ENCODE measurements around the gene GNMT.
"Not testable (repeated sequence)": the region's sequence is repeated elsewhere in the genome, so short reads cannot be mapped to it uniquely, and the experiment has no call there.

Gene GNMT

DNA sequence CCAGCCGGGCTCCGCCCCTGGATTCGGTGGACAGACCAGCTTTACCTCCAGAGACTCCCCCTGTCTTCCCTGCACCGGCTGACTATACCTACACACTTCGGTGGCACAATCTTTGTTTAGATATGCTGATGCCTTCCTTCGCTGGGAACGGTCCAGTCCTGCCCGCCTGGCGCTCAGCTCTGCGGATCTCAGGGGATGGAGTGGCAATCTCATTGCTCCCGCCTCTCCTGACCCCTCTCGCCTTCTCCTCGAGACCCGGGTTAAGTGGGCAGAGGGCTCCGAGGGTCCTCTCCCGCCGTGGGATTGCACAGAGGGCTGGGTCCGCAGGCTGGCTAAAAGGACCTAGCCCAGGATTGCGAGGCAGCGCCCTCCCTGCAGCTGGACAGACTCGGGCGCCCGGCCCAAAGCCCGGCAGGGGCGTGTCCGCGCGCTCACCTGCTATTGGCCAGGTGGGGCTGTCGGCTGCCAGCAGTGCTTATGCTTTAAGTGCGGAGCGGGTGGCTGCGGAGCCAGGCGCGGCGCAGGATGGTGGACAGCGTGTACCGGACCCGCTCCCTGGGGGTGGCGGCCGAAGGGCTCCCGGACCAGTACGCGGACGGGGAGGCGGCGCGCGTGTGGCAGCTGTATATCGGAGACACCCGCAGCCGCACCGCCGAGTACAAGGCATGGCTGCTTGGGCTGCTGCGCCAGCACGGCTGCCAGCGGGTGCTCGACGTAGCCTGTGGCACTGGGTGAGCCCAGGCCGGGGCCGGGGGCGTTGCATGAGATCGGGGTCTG, at the start of gene GNMT:
TSS of gene GNMT (plus strand) at position 512 of the 777 bp plus-strand sequence. CDS start at position 526, 14 bp downstream.
- no peak for DNase-seq

DNA sequence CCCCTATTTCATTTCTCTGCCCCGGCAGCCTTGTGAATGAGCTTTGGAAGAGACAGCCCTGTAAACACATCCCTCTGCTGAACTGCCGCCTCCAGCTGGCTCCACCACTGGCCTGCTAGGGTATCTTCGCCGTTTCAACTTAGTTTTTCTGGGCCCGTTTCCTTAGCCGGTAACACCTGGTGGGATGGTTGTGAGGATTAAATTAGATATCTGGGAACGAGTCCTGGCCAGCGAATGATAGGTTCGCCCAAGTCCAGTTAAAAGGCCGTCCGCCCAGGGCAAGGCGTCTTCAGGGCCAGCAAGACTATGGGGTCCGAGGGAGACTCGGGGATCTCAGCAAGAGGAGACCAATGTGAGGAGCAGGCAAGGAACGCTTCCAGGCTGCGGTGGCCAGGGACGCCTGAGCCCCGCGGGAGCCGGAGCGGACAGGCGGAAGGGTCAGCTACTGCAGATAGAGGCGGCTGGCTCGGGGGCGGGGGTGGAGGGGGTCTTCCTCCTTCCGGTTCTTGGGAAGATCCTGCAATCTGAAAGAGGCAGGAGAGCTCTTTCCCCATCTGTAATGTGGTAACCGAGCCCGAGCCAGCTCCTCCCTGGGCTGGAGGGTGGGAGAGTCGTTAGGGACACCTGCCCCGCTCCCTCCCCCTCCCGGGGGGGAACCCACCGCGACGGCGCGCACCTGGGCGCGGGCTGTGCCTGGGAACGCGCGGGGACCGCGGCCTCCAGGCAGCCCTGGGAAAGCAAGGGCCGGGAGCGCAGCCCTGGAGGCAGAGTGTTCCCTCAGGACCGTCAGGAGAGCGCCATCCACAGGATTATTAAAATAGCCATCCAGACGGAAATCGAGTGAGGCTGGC, 49.2 kb upstream of the GNMT start:
- no peak for DNase-seq

DNA sequence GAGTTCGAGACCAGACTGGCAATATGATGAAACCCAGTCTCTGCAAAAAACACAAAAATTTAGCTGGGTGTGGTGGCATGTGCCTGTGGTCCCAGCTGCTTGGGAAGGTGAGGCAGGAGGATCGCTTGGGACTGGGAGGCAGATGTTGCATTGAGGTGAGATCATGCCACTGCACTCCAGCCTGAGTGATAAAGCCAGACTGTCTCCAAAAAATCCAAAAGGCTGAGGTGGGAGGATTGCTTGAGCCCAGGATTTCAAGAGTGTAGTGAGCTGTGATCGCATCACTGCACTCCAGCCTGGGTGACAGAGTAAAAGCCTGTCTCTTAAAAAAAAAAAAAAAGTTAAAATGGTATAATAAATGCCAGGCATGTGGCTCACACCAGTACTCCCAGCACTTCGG, 46.0 kb upstream of the GNMT start:
- no peak for DNase-seq

DNA sequence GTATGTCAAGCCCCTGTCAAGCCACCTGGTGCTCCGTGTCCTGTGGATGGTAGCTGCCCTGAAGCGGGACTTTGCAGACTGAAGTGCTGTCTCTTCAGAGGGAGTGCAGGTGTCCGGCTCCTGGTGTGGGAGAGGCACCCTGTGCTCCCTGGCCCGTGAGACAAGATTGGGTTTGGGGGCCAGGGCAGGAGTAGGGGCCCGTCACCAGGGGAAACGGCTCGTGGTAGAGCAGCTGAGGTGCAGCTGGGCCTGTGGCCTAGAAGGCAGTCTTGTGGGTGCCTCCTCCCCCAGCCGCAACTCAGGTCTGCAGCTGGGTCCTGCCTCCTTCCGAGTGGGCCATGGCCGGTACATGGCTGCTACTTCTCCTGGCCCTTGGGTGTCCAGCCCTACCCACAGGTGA, 44.8 kb upstream of the GNMT start, which contains the start of gene PTCRA:
TSS of gene PTCRA (plus strand) at position 322 of the 400 bp plus-strand sequence. CDS start at position 339, 17 bp downstream.
- DNase-seq: no peak

DNA sequence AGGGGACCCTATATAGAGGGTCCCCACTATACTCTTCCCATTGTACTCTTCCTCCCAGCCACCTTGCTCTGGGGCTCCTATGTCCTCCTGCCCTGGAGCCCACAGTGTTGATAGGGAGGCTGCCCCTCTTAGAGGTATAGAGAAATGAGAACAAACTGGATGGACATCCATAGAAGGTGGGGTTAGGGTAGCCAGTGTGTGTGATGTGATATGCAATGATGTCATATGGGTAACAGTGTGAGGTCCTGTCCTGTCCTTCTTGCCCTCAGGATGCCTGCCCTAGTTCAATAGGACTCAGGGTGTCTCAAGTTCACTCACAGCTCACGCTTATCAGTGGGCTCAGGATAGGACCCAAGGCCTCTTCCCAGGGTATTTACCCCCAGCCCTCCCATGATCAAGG, 44.3 kb upstream of the GNMT start:
- DNase-seq: no peak

DNA sequence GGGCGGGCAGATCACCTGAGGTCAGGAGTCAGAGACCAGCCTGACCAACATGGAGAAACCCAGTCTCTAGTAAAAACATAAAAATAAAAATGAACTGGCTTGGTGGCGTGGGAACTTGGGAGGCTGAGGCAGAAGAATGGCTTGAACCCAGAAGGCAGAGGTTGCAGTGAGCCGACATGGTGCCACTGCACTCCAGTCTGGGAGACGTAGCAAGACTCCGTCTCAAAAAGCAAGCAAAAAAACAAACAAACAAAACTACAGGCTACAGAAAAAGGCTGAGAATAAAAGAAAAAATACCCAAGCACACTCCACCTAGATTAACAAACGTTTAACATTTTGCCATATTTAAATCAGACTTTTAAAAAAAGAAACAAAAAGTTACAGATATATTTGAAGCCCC, 38.8 kb upstream of the GNMT start:
- DNase-seq: no peak

DNA sequence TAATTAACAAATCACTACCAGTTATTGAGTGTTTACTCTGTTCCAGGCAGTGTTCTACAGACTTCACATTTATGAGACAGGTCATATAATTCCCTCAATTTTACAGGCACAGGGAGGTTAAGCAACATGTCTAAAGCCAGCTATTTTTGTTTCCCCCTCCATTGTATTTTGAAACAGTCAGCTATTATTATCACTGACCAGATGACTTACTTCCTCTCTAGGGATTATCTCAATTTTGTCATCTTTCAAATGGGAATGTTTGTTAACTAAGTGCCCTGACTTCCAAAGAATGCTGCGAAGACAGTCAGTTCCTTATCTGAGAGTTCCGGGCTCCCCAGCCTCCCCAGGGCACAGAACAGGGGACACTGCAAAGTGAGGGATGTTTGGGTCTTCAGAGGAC, 36.9 kb upstream of the GNMT start:
- no peak for DNase-seq

DNA sequence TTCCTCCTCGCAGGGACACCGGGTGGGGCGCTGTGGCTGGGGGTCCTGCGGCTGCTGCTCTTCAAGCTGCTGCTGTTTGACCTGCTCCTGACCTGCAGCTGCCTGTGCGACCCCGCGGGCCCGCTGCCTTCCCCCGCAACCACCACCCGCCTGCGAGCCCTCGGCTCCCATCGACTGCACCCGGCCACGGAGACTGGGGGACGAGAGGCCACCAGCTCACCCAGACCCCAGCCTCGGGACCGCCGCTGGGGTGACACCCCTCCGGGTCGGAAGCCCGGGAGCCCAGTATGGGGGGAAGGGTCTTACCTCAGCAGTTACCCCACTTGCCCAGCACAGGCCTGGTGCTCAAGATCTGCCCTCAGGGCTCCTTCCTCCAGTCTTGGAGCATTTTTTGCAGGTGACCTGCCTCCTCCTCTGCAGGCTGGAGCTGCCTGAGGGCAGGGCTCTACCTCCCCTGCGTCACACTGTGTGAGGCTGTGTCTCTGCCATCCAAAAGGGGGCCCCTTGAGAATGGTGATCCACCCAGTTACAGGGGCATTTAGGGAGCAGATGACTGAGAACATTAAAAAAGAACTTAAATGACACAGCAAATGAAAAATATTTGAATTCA, 35.2 kb upstream of the GNMT start:
- DNase-seq: no peak

DNA sequence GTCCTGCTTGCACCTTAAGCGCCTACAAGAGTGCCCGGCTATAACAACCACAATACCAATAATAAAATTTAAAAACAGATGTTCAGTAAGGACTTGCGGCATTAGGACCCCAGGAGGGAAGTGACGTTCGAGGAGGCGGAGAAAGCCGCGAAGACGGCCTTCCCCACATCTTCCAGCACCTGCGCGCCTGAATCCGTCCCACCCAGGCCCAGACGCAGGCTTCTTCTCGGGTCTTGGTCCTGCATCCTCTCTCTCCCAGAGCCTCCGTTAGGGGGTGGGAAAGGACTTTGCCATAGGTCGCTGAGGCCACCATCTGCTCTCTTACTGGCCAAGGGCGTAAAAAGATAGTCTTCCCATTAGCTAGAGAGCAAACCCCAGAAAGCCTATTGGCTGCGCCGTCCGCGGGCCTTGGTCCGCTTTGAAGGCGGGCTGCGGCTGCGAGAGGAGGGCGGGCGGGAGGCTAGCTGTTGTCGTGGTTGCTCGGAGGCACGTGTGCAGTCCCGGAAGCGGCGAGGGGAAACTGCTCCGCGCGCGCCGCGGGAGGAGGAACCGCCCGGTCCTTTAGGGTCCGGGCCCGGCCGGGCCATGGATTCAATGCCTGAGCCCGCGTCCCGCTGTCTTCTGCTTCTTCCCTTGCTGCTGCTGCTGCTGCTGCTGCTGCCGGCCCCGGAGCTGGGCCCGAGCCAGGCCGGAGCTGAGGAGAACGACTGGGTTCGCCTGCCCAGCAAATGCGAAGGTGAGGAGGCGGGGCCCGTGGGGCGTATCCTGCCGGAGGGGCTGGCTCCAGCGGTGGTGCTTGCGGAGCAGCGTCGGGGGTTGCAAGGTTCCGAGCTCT, 31.4 kb upstream of the GNMT start, which contains the start of gene CNPY3:
TSS of gene CNPY3 (plus strand) at position 495 of the 835 bp plus-strand sequence. CDS start at position 586, 91 bp downstream.
- DNase-seq: peak; percentile 87

DNA sequence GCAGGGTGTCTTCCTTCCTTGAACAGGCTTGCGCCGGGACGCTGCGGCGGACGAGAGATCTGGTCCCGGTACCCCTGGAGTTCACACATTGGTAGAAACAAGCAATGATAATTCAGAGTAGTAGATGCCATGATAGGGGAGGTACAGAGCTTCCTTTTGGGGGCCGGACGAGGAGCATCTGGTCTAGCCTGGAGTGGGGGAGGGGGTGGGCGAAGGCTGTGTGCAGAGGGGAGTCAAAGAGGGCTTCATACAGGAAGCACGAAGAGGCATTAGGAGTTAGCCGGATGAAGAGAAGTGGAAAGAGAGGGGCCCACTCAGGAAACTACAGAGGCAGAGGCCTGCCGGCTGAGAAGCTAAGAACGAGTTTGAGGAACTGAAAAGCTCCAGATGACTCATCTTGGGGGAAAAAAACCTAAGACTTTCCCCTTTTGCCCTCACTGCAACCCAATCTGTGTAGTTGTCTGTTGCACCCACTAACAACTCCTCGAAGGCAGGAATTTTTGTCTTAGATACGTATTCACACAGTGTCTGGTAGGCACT, 30.7 kb upstream of the GNMT start:
- DNase-seq: peak; percentile 21

DNA sequence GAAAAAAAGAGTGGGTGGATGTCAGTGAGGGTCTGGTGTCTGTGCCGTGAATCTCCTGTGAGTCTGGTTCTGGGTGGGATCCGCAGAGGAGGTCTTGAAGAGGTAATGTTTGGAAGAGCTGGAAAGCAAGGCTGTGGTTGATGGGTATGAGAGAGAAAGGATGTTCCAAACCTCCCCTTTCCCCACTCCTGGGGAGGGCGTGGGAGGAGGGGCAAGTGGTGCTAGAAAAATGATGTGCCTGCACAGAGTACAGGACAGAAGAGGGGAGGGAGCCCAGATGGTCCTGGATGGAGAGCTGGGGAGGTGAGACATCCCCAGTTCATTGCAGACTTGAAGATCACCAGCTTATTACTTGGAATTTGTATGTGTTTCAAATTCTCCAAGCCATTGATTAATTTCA, 28.1 kb upstream of the GNMT start:
- no peak for DNase-seq

DNA sequence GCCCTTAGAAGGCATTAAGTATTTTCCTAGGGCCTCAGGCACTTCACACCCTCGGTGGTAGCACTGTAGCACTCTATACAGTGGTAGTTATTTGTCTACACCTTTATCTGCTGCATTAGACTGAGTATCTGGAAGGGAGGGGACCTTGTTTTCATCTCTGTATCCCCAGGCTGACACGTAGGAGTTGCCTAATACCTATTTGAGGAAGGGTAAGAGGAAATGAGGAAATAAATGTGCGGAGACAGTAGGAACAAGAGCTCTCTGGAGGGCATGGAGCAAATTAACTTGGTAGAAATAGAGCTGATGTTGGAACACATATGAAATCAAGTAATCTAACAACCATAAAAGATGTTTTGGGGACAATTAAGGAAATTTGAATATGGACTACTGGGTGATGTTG, 27.3 kb upstream of the GNMT start:
- no peak for DNase-seq

DNA sequence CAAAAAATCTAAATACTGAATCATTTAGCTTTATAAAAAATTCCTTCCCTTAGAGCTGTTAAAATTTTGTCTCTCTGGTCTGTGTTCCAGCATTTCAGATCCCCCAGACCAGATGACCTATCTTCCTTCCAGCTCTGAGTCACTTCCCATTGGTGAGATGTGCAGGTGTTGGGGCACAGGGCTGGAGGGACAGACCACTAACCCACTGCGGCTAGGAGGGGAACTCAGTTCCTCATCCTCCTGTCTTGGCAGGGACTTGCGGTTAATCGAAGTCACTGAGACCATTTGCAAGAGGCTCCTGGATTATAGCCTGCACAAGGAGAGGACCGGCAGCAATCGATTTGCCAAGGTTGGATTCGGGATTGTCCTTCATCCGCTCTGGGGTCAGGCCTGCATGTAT, 25.2 kb upstream of the GNMT start:
- no peak for DNase-seq

DNA sequence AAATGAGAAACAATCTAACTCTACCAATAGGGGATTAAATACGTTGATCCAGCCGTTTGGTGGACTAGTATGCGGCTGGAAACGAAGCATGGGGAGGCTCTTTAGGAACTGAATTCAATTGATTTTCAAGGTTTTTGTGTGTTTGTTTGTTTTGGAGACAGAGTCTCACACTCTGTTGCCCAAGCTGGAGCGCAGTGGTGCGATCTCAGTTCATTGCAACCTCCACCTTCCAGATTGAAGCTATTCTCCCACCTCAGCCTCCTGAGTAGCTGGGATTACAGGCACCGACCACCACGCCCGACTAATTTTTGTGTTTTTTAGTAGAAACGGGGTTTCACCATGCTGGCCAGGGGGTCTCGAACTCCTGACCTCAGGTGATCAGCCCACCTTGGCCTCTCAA, 24.2 kb upstream of the GNMT start:
- no peak for DNase-seq

DNA sequence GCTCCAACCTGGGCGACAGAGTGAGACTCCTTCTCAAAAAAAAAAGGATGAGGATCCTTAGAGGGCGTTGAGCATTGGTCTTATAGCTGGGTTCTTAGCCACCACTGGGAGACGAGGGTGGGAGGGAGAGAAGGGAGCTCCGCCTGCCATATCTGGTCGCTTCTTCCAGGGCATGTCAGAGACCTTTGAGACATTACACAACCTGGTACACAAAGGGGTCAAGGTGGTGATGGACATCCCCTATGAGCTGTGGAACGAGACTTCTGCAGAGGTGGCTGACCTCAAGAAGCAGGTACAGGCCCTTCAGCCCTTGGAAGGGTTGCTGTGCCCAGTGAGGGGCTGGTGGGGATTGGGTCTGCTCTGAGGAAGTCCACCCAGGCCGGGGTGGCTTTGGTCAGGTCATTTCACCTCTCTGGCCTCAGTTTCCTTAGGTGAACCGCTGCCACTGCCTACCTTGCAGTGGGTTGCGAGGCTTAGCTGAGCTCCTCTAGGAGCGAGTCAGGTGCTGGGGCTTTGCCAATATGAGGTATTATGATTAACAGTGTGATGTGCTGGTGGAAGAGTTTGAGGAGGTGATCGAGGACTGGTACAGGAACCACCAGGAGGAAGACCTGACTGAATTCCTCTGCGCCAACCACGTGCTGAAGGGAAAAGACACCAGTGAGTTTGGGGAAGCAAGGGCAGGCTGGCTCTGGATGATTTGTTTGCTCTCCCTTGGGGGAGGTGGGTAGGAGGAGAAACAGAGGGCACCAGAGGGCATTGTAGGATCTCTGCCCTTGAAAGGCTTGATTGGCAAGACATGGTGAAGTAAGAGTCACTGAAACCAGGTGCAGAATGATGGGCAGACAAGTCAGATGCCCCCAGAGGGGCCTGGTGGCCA, 22.8 kb upstream of the GNMT start:
- no peak for DNase-seq

DNA sequence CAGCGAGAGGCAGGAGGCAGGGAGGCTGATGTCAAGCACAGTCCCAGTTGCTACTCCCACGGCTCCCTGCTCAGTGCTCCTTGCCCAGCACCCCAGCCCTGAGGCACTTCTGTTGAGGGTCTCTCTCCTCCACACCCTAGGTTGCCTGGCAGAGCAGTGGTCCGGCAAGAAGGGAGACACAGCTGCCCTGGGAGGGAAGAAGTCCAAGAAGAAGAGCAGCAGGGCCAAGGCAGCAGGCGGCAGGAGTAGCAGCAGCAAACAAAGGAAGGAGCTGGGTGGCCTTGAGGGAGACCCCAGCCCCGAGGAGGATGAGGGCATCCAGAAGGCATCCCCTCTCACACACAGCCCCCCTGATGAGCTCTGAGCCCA, 22.1 kb upstream of the GNMT start:
- no peak for DNase-seq

DNA sequence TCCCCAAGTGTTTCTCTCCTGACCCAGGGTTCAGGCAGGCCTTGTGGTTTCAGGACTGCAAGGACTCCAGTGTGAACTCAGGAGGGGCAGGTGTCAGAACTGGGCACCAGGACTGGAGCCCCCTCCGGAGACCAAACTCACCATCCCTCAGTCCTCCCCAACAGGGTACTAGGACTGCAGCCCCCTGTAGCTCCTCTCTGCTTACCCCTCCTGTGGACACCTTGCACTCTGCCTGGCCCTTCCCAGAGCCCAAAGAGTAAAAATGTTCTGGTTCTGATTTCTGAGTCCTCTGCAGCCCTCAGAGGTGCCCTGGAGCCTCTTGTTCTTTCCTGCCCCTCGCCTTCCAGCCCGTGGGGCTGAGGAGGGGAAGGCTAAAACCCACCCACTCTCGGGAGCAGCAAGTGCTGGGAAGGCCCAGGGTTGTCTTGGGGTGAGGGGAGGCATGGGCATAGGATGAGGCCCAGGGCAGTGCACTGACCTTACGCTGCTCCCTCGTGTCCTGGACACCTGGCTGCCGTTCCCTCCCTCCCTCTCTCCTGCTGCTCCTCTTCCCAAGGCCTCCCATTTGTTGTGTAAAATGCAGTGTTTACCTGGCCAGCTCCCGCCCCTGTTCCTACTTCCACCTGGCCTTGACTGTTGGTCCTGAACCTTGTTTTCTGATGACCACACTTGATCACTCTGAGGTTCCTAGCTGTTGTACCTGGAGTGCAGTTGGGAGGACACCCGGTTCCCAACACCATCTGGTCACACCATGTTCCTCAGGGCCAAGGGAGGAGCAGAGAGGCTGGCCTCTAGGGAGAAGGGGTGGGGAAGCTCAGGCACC, 21.4 kb upstream of the GNMT start:
- DNase-seq: no peak

DNA sequence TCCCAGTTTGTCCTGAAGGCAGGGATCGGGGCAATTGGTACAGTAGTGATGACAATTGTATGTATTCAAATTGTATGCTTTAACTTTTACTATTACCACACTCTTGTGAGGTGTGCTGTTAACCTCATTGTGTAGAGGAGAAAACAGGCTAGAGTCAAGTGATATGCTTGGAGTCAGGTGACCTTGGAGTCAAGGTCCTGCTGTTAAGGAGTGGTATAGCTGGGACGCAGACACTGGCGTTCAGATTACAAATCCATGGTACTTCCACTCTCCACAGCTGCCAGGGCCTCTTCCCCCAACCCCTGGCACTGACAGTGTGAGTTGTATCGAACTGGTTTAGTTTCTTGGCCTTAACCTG, 20.8 kb upstream of the GNMT start:
- DNase-seq: no peak

DNA sequence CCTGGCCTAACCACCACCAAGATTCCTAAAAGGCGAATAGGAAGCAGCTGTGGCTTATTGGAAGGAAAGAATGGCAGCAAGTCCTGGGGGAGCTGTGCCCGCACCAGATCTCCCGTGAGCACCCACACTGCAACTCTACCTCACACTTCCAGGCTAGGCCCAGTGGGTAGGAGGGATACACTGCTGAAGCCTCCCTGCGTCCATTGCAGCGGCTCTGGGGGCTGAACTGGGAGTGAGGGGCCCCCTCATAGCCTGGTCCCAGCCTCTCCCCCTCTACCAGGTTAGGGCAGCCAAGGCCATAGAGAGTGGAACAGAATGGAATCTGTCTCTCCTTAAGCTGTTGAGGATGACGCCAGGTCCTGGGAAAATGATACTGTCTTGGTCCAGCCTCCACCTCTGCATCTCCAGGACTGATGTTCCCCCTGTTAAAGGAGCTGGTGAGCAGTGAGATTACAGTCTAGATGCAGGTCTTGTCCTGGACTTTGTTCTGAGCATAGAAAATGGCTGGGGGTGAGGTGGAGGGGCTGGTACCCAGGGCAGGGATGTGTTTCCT, 20.0 kb upstream of the GNMT start:
- DNase-seq: no peak

DNA sequence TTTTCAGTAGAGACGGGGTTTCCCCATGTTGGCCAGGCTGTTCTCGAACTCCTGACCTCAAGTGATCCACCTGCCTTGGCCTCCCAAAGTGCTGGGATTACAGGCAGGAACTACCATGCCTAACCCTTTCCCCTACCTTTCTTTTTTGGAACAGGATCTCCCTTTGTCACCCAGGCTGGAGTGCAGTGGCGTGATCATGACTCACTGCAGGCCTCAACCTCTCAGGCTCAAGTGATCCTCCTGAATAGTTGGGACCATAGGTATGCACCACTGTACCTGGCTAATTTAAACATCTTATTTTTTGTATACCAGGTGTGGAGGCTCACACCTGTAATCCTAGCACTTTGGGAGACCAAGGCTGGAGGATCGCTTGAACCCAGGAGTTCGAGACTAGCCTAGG, 19.2 kb upstream of the GNMT start:
- not testable (repeated sequence) for DNase-seq
